HG03097 (cell line): ENCODE data around the gene ZRANB2.

Source experiments
- ATAC-seq: cut with Tn5 transposase; IDR thresholded peaks from one replicate; pipeline ENCODE4 v1.9.1; 2021; ENCODE audit not compliant: unreplicated experiment, low FRiP score

ZRANB2 gene

GRCh38 chr1:71071720-71072119, 9.1 kb downstream of the ZRANB2 start:
- no peak for ATAC-seq

- peak; percentile 61 for ATAC-seq
These were observed 12.3 kb downstream of the ZRANB2 start for GRCh38 chr1:71068325-71069240.

- no peak for ATAC-seq
These were observed 26.0 kb downstream of the ZRANB2 start for GRCh38 chr1:71054791-71055190.

GRCh38 chr1:71054281-71054731, 26.5 kb downstream of the ZRANB2 start:
- no peak for ATAC-seq

GRCh38 chr1:71053758-71054157, 27.1 kb downstream of the ZRANB2 start:
- ATAC-seq = no peak

GRCh38 chr1:71053146-71053545, 27.7 kb downstream of the ZRANB2 start:
- no peak for ATAC-seq

GRCh38 chr1:71049951-71050598, 30.8 kb downstream of the ZRANB2 start:
- peak; percentile 67 for ATAC-seq

GRCh38 chr1:71047635-71048607, 32.9 kb downstream of the ZRANB2 start, which contains the start of gene PTGER3:
TSS of gene PTGER3 (minus strand) at chr1:71047816. CDS start at chr1:71047577, 239 bp downstream.
- ATAC-seq = peak; percentile 46

GRCh38 chr1:71046891-71047634, 33.8 kb downstream of the ZRANB2 start:
- ATAC-seq = peak; percentile 26

GRCh38 chr1:71045463-71046028, 35.3 kb downstream of the ZRANB2 start:
- no peak for ATAC-seq

- ATAC-seq = no peak
These were observed 36.0 kb downstream of the ZRANB2 start for GRCh38 chr1:71044833-71045232.

- no peak for ATAC-seq
These were observed 37.8 kb downstream of the ZRANB2 start for GRCh38 chr1:71043065-71043464.

- no peak for ATAC-seq
These were observed 39.0 kb downstream of the ZRANB2 start for GRCh38 chr1:71041806-71042205.

GRCh38 chr1:71039661-71040262, 41.1 kb downstream of the ZRANB2 start:
- ATAC-seq = no peak

GRCh38 chr1:71038942-71039341, 41.9 kb downstream of the ZRANB2 start:
- no peak for ATAC-seq

- ATAC-seq = no peak
These were observed 42.8 kb downstream of the ZRANB2 start for GRCh38 chr1:71037829-71038620.

GRCh38 chr1:71037066-71037465, 43.8 kb downstream of the ZRANB2 start:
- ATAC-seq = no peak

GRCh38 chr1:71033136-71033535, 47.7 kb downstream of the ZRANB2 start:
- no peak for ATAC-seq
